Activated CD4-positive, CD25-positive, alpha-beta regulatory T cell treated with anti-CD3 and anti-CD28 coated beads, Interleukin-2, amount 50 U/mL, for 16 hours (primary cell): ENCODE data around the gene ADGRV1.
"Not testable (repeated sequence)": the region's sequence is repeated elsewhere in the genome, so short reads cannot be mapped to it uniquely, and the experiment has no call there.

Experiments
- DNase-seq: peaks from one replicate; pipeline ENCODE4 v3.0.0-alpha.2; 2020; ENCODE audit warnings: low read depth, low spot score

The ADGRV1 gene

DNA sequence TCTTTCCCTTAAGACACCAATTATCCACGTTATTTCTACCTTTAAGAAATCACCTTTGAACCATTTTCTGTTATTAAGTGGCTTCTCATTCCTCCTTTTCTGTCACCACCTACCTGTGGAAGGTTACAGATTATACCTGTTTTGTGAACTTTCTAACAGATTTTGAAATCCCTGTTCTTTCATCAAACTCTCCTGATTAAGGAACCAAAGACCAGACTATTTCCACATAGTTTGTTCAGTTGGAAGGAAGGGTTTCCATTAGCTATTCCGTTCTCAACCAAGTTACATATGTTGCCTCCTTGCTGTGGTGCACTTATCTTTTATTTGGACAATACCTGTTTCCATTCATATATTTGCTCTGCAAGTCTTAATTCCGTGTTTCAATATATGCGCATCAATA is 343.6 kb downstream of the ADGRV1 start:
- no peak for DNase-seq

DNA sequence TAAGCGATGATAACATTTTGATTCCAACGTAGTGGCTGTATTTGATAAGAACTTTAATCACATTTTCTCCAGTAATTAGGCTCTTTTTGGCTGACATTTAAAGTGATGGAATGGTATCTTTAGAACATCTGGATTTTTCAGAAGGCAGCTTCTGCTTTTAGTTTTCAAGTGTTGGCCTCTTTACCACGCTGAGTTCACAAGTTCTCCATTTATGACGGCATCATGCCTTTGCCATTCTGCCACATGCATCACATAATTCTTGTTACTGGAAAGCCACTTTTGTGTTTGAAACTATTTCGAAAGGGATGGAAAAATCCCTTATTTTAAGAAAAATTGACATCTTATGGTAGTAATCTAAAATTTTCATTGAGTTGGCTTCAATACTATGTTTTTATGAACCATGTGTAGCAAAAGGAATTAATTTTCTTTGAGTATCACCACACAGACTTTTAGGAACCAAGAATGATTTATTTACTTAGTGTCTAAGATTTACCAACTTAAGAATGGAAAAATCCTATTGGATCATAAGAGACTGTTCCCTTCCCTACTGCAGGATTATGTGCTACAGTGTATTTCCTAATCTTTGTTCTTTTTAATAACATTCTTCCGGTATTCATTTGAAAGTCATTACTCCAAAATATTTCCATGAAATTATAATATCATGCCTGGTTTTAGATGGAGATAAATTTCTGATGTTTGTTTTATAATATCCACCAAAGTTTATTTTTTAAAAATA is 344.2 kb downstream of the ADGRV1 start:
- DNase-seq: no peak

DNA sequence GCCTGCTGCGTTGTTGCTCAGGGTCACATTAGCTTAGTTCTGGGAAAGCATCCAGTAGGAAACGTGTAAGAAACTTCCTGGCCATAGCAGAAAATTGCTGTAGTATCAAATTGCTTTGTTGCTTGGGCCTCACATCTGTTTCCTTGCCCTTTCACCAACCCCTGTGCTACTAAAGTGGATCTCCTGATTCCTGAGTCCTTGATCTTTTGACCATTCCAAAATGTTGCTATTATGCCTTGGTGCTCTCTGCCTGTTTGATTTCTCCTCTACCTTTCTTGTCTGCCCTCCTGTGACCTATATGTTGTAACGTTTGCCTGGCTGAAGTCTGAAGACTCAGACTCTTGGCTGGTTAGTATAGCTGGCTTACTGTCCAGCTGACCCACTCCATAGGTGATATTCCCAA is 350.5 kb downstream of the ADGRV1 start:
- DNase-seq: no peak

DNA sequence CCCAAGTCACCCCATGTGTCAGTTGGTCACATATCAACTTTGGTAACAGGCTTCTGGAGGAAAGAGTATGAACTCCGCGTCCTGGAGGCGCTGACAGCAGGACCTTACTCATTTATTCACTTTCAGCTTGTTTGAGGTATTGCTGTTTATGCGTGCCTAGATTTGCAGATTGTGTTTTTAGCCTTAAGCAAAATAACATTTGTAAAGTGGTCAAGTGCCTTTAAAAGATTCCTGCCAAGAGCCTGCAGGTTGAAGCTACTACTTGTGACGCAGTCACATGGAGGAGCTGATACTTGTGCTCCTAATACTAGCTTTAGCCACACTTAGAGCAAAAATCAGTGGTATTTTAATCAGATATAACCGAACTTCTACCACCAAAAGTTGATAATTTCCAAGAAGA is 351.3 kb downstream of the ADGRV1 start:
- no peak for DNase-seq

DNA sequence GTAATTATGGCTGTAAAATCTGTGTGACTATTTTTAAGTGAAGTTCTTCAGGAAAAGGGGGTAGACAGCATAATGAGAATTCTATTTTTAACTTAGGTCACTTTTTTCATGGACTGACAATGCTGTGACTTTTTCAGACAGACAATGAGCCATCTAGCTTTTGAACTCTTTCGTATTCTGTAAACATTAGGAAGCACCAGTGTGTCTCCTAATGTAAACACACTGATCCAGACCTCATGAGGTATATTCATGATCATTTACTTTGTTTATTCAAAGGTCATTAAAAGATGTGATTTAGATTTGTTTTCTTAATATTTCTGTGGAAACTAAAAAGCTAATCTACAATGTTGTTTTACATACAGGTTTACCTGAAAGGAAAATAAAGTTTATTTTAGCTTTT is 352.6 kb downstream of the ADGRV1 start:
- no peak for DNase-seq

DNA sequence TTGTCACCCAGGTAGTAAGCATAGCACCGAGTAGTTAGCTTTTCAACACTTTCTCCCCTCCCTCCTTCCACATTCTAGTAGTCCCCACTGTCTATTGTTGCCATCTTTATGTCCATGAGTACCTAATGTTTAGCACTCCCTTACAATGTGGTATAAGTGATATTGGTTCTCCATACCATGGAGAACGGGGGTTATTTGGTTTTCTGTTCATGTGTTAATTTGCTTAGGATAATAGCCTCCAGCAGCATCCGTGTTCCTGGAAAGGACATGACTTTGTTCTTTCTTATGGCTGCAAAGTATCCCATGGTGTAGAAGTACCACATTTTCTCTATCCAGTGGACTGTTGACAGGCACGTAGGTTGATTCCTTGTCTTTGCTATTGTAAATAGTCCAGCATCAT is 353.9 kb downstream of the ADGRV1 start:
- no peak for DNase-seq

DNA sequence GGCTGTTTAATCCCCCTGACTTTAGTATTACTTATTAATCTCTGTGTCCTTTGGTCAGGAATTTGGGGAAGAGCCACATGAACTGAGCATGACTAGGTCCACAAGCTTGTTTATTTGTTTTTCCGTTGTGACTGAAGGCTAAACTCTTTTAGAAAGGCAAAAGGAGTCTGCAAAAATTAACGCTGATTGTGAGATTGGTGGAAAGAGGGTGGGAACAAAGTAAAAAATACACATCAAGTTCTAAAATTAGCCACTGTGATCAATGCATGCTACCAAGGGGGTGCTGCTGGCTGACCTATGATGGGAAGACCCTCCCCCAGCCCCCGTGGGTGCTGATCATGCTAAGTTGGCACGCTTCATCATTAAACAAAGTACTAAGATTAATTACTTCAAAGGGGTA is 356.8 kb downstream of the ADGRV1 start:
- no peak for DNase-seq

DNA sequence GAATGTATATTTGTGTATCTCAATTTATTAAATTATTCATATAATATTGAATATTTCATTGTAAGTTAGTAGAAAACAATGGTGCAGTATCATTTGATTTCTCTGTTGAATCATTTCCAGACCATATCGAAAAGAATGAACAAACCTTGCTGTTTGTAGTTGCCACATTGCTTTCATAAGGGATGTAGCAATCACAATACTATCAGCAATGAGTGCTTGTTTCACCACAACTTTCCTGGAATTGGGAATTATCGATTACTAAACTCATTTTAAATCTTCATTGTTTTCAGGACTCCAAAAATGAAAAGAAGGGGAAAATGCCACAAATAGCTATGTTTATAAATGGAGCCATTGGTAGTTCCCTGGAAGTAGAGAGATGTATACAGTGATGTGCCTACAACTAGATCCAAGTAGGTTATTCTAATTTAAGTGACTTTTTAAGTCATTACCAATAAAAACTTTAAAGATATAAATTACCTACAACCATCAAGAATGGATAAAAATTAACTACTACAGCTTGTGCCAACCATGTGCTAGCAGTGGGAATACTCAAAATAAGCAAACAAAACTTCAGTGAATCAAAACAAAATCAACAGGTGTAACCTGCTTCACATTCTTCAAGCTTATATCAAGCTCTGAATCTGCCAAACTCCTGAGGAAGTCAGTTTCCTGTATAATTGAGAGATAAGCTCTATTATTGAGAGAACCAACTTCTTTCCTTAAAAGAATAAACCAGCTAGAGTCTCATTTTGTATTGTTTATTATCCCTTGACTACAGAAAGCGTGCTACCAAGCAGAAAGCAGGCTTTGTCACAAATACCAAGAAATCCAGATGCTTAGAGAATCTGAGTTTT is 358.6 kb downstream of the ADGRV1 start:
- no peak for DNase-seq

DNA sequence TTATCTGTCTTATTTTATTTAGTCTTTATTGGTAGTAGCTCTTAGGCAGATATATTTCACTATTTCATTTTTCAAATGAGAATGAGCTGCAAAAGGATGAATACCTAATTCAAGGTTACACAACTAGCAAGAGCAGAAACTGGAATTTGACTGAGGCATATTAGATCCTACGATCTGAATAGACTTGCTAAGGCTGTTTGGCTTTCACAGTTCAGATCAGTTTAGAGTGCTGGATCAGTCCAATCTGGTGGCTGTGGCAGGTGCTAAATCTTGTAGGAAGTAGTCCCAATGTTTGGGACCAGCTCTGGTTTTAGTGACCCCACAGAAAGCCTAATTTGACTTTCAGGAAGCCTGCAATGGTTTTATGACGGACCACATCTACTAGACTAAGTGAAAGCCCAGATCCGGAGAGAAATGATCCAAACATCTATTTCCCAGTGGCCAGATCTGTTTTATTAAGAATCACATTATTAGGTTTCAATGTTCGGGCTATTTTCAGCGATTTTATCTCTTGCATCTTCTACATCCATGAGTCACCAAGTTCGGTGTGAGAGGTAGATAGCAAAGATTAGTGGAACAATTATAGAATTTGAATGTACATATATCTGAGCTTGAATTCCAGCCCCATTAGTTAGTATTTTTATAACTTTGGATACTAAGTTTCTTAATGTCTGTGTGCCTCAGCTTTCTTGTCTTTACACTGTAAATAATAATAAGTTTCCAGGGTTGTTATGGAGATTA is 359.5 kb downstream of the ADGRV1 start:
- no peak for DNase-seq

DNA sequence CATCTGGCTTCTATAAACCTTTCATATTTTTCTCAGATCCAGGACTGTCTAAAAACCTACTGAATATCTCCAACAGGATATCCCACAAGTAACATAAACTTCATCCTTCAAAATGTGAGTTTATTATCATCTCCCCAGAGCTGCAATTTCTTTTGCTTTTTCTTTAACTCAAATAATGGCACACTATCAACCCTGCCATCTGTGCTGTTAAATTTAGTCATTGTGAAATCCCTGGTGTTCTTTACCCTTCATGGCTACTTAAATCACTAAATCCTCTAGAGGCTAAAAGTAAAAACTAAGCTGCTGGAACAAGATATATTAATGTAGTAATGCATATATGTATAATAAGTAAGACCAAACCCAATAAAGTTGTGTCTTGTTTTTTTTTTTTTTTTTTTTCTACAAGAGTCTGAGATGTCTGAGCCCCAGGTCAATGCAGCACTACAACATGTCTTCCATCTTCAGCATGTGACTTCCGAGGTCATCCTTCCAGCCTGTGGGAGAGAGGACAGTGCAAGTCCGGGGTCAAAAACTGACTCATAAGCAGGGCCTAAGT is 362.9 kb downstream of the ADGRV1 start:
- DNase-seq: no peak

DNA sequence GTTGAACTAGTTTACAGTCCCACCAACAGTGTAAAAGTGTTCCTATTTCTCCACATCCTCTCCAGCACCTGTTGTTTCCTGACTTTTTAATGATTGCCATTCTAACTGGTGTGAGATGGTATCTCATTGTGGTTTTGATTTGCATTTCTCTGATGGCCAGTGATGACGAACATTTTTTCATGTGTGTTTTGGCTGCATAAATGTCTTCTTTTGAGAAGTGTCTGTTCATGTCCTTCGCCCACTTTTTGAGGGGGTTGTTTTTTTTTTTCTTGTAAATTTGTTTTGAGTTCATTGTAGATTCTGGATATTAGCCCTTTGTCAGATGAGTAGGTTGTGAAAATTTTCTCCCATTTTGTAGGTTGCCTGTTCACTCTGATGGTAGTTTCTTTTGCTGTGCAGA is 365.6 kb downstream of the ADGRV1 start:
- not testable (repeated sequence) for DNase-seq

DNA sequence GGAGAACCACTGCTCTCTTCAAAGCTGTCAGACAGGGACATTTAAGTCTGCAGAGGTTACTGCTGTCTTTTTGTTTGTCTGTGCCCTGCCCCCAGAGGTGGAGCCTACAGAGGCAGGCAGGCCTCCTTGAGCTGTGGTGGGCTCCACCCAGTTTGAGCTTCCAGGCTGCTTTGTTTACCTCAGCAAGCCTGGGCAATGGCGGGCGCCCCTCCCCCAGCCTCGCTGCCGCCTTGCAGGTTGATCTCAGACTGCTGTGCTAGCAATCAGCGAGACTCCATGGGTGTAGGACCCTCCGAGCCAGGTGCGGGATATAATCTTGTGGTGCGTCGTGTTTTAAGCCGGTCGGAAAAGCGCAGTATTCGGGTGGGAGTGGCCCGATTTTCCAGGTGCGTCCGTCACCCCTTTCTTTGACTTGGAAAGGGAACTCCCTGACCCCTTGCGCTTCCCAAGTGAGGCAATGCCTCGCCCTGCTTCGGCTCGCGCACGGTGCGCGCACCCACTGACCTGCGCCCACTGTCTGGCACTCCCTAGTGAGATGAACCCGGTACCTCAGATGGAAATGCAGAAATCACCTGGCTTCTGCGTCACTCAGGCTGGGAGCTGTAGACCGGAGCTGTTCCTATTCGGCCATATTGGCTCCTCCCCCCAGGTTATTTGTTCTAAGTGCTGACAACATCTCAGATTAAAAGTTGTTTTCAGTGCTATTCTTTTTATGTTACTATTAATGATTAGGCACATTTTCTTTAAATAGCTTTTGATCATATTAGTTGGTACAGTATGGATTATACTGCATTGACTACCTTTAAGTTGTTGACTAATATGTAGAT is 370.6 kb downstream of the ADGRV1 start:
- DNase-seq: not testable (repeated sequence)

DNA sequence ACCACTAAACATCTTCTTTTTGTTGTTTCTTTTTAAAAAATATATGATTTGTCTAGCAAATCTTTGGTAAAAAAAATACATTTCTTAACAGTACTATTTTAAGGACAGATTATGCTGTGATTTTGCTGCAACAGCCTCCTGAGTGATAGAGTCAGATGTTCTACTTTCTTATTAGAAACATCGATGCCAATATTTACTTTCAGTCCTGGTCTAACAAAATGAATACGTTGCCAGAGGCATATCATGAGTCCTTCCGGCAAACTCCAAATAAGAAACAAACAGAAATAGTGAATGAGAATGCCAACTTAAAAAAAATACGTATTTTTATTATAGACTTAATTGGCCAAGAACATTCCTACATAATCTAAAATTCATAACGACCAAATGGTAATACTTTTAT is 371.5 kb downstream of the ADGRV1 start:
- no peak for DNase-seq

DNA sequence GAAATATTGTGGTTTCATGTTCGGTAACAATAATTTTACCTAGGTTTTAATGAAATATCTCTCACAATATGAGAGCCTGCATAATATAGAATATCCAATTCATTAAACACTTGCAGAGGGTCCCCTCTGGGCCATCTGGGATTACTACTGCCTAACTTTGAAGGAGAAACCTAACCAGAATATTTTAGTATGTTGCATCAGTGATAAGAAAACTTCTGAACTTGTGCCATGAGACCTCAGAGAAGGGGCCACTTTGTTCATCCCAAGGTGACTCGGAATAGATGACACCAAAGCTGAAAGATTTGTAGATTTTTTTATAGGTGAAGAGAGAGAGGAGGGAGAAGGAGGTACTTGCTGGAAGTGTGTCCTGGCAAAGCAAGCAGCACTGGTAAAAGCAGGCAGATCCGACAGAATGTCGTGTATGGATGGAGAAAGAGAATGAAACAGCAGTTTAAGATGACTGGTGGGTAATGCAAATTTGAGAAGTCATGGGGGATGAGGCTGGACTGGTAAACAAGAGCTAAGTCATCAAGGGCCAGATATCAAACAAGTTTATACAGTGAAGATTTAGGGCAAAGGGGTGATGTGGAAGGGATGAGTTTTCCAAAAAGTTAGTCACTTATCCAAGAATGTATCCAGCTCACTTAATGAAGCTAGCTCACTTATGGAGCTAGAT is 372.3 kb downstream of the ADGRV1 start:
- no peak for DNase-seq

DNA sequence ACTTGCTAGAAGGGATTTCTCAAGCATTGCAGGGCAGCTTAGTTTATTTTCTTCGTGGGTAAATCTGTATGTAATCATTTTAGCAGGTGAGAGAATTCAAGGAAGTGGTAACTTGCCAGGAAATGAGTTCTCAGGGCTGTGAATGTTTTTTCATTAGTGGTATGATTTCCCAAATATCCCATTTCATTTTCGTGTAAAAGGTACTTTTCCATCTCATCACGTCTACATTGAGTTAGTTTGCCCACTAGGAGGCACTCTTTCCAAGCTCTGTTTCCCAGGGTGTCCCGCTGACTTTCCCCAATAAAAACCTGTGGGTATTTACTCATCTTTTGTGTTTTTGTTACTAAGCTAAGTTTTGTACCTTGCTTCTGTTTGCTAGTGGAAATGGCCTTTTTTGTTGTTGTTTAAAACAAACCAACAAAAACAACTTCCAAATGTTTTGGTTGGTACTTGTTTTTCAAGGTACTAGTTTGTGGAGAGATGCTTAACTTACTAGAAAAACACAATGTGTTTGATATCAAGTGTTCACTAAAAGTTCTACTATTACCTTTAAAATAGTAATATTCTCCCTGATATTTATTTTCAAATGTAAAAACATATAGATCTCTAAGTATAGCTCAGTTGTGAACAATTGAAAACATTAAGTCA is 373.6 kb downstream of the ADGRV1 start:
- no peak for DNase-seq

DNA sequence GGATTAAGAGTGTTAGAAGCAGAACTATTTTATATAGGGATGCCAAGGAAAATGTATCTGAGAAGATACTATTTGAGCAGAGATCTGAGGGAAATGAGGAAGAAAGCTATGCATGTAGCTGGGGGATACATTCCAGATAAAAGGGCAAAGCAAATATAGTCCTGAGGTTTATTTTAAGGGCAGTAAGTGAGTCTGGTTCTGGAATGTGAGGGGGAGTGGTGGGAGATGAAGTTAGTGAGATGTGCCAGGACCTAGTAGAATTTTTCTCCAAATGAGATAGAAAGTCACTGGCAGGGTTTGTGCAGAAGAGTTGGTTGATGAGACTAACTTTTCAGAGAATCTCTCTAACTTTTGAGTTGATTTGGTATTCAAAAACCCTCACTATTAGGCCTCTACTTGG is 374.7 kb downstream of the ADGRV1 start:
- DNase-seq: no peak

DNA sequence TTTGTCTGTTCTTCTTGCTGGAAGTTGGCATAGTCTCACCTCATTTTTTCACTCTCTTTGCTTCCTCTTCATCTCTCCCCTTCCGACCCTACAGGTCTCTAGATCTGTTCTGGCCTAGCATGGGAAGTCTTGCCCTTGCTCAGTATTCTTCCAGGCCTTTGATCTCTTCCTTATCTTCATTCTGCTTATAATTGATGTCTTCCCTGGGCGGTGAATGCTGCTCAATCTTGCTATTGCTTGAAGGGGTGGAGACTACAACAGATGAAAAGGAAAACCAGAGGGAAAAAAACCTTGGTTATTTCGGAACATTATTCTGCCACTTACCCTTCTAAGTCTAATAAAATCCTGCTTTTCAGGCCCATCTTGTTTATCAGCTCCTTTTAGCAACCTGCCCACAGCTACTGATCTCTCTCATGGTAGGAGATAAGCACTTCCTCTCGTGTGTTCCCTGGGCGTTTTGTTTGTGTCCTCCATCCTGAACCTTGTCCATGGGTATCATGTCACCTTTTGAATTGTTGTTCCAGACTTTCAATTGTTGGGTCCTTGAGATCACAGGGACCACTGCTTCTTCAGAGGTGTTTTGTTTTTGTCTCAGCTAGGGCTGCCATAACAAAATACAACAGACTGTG is 375.6 kb downstream of the ADGRV1 start:
- DNase-seq: no peak

DNA sequence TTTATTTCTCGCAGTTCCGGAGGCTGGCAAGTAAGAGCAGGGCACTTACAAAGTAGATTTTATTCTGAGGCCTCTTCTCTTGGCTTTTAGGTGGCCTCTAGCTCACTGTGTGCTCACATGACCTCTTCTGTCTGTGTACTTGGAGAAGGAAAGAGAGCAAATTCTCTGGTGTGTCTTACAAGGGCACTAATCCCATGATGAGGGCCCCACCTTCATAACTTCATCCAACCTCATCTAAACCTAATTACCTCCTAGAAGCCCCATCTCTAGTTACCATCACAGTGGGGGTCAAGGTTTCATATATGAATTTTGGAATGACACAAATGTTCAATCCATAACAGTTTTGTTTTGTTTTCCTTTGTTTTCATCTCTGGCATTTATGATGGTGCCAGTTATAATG is 376.1 kb downstream of the ADGRV1 start:
- no peak for DNase-seq

DNA sequence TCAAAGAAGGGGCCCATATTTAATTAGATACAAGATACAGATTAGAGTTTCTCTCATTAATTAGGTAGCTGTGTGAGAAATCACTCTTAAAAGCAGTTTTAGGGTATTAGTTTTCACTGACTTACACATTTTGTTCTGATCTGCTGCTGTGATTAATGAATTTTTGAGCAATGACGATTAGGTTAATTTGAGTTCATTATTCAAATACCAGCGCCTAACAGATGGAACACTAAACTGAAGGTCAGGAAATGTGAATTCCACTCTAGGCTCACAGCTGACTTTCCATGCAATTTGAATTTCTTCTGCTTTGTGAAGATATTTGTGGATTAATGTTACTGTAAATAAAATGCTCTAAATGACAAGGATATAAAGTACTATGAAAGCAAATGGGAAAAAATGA is 380.6 kb downstream of the ADGRV1 start:
- no peak for DNase-seq
